Type B pancreatic cell (in vitro differentiated cells): ENCODE data around the gene DLGAP4. TPM values are rescaled to one million over a fixed set of nuclear protein-coding genes. Genes with fewer than 3 reads are reported as not detected.

Experiments used
- DNase-seq: peaks from one replicate; pipeline ENCODE4 v3.0.0; 2021; ENCODE audit warnings: mixed read lengths; ENCODE audit not compliant: unreplicated experiment; ENCODE audit errors: extremely low spot score
- H3K27ac Mint-ChIP-seq: 2 replicates; pipeline ENCODE4 v1.8.0; 2021; ENCODE audit warnings: mild to moderate bottlenecking, mixed read lengths
- H3K27me3 Mint-ChIP-seq: 2 replicates; pipeline ENCODE4 v1.8.0; 2021; ENCODE audit warnings: mixed read lengths
- H3K36me3 Mint-ChIP-seq: 2 replicates; pipeline ENCODE4 v1.8.0; 2021; ENCODE audit warnings: mixed read lengths
- H3K4me1 Mint-ChIP-seq: one replicate; pipeline ENCODE4 v1.8.0; 2021; ENCODE audit warnings: mixed read lengths; ENCODE audit not compliant: unreplicated experiment
- H3K4me3 Mint-ChIP-seq: 2 replicates; pipeline ENCODE4 v1.8.0; 2021; ENCODE audit warnings: mild to moderate bottlenecking, mixed read lengths
- H3K9me3 Mint-ChIP-seq: 2 replicates; pipeline ENCODE4 v1.8.0; 2021; ENCODE audit warnings: mixed read lengths
- CTCF ChIP-seq: fragments of 200-600 bp; sonication (generic); conservative IDR thresholded peaks from 2 replicates; pipeline ENCODE4 v1.5.0; 2021; ENCODE audit warnings: antibody characterized with exemption, mild to moderate bottlenecking
- total RNA-seq: library from RNA; stranded (reverse); gene quantifications from 2 replicates; pipeline ENCODE4 v1.2.1, GENCODE V29; 2021; ENCODE audit warnings: low replicate concordance

The DLGAP4 gene
- total RNA-seq, 1 donor from 2014 or later: 78.0 TPM

- Mint-ChIP-seq H3K9me3 (no peaks in the 10 kb centered on the region), H3K27me3 (peaks cover 6% of the 10 kb centered on the region), H3K27ac (no peak overlapping the region), H3K36me3 (no peaks in the 10 kb centered on the region), H3K4me1 (no peaks in the 10 kb centered on the region), H3K4me3 (no peak overlapping the region)
- TF ChIP-seq CTCF: no peak
- no peak for DNase-seq
These were observed 40.1 kb downstream of the DLGAP4 start for GRCh38 chr20:36346256-36346655.

- DNase-seq: no peak
- TF ChIP-seq CTCF: no peak
- Mint-ChIP-seq H3K36me3 (no peaks in the 10 kb centered on the region), H3K27me3 (peaks cover 8% of the 10 kb centered on the region), H3K4me1 (no peaks in the 10 kb centered on the region), H3K9me3 (no peaks in the 10 kb centered on the region), H3K27ac (no peak overlapping the region), H3K4me3 (no peak overlapping the region)
These were observed 43.4 kb downstream of the DLGAP4 start for GRCh38 chr20:36349384-36350170.

GRCh38 chr20:36350439-36350838, 44.3 kb downstream of the DLGAP4 start:
- Mint-ChIP-seq H3K27me3 (peaks cover 8% of the 10 kb centered on the region), H3K9me3 (no peaks in the 10 kb centered on the region), H3K36me3 (no peaks in the 10 kb centered on the region), H3K4me1 (no peaks in the 10 kb centered on the region), H3K27ac (no peak overlapping the region), H3K4me3 (no peak overlapping the region)
- no peak for DNase-seq
- no peak for TF ChIP-seq CTCF

- TF ChIP-seq CTCF: no peak
- DNase-seq: no peak
- no peak overlapping the region for H3K4me3 Mint-ChIP-seq
- no peak overlapping the region for H3K27ac Mint-ChIP-seq
- no peaks in the 10 kb centered on the region for H3K9me3 Mint-ChIP-seq
- peaks cover 8% of the 10 kb centered on the region for H3K27me3 Mint-ChIP-seq
- H3K36me3 Mint-ChIP-seq: no peaks in the 10 kb centered on the region
- no peaks in the 10 kb centered on the region for H3K4me1 Mint-ChIP-seq
These were observed 45.8 kb downstream of the DLGAP4 start for GRCh38 chr20:36351937-36352336.

- H3K36me3 Mint-ChIP-seq: no peaks in the 10 kb centered on the region
- no peak overlapping the region for H3K4me3 Mint-ChIP-seq
- DNase-seq: no peak
- H3K27me3 Mint-ChIP-seq: peaks cover 5% of the 10 kb centered on the region
- TF ChIP-seq CTCF: no peak
- no peaks in the 10 kb centered on the region for H3K4me1 Mint-ChIP-seq
- H3K9me3 Mint-ChIP-seq: no peaks in the 10 kb centered on the region
- no peak overlapping the region for H3K27ac Mint-ChIP-seq
These were observed 46.9 kb downstream of the DLGAP4 start for GRCh38 chr20:36352843-36353553.
